ENCODE results near the gene ATP5F1A. TPM values are rescaled to one million over a fixed set of nuclear protein-coding genes. Genes with fewer than 3 reads are reported as not detected.

Gene ATP5F1A
- total and polyA plus RNA-seq, 4 donors = 175 to 389 (median 293) TPM

DNA sequence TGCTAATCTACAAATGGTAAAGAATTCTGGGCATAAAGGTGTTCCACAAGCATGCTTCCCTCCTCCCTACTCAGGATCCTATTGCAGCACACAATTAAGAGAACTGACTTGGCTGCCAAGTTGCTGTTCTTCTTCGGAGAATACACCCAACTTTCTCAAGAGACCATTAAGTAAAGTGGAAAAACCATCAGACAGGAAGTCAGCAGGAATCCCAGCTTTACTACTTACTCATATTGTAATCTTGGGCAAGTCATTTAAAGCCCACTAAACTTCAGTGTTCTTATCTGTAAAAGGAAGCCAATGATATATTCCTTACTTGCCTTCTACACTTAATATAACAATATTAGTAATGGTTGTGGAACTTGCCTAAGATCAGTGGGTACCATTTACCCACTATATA lies 63.9 kb downstream of the ATP5F1A start:
- H3K27ac ChIP-seq (ENCODE audit: low read depth in 1 of 2, low read length in 1 of 2) = no peak overlapping the region
- no peak overlapping the region for H3K9ac ChIP-seq (ENCODE audit: insufficient read depth in 1 of 2, low read length in 2 of 2)
- H3K9me3 ChIP-seq (ENCODE audit: control insufficient read depth in 4 of 4, insufficient read depth in 3 of 4, low read length in 3 of 4) = peaks cover 0 to 3% (median 0%) of the 10 kb centered on the region in 4 donors
- TF ChIP-seq, protein P1, sequence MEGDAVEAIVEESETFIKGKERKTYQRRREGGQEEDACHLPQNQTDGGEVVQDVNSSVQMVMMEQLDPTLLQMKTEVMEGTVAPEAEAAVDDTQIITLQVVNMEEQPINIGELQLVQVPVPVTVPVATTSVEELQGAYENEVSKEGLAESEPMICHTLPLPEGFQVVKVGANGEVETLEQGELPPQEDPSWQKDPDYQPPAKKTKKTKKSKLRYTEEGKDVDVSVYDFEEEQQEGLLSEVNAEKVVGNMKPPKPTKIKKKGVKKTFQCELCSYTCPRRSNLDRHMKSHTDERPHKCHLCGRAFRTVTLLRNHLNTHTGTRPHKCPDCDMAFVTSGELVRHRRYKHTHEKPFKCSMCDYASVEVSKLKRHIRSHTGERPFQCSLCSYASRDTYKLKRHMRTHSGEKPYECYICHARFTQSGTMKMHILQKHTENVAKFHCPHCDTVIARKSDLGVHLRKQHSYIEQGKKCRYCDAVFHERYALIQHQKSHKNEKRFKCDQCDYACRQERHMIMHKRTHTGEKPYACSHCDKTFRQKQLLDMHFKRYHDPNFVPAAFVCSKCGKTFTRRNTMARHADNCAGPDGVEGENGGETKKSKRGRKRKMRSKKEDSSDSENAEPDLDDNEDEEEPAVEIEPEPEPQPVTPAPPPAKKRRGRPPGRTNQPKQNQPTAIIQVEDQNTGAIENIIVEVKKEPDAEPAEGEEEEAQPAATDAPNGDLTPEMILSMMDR (IDR thresholded peaks at IDR 0.05; ENCODE audit: control extremely low read depth, extremely low read depth) = no peak
- DNase-seq (no peak), ATAC-seq (ENCODE audit: insufficient read depth, low FRiP score) (peak; percentile 34)
- no peaks in the 10 kb centered on the region for H3K27me3 ChIP-seq (ENCODE audit: control insufficient read depth in 3 of 3, insufficient read depth in 3 of 3, low read length in 2 of 3)
- H3K4me1 ChIP-seq (ENCODE audit: control insufficient read depth in 5 of 5, insufficient read depth in 5 of 5, low read length in 5 of 5) = peaks cover 0 to 5% (median 0%) of the 10 kb centered on the region in 5 donors
- H3K4me3 ChIP-seq = no peak overlapping the region
- WGBS, 2 donors = 8 to 32% methylated on average over 1 of the region's 1 CpG
- no peaks in the 10 kb centered on the region for H3K36me3 ChIP-seq (ENCODE audit: control insufficient read depth in 4 of 4, insufficient read depth in 4 of 4, low read length in 4 of 4)

DNA sequence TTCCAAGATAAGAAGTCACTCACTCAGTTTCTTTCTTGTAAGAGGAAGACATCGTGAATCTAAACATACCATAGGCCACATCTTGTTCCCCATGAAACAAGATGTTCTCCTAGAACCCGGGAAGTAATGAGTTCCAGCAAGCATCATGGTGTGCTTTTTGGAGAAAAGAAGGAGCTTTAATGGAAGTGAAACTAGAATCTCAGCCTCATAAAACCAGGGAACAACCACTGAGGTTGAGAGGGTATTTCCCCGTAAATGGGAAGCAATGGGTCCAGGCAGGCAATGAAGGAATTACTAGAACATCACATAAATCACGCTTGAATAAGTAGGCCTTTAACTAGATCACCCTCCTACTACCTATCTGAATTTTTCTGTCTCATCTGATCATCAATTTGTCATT lies 66.4 kb downstream of the ATP5F1A start:
- ATAC-seq (ENCODE audit: insufficient read depth, low FRiP score) = no peak

More for the DNA sequence above, 66.4 kb downstream of the ATP5F1A start:
- DNase-seq = no peak
- WGBS, 2 donors = 83 to 84% methylated on average over 4 of the region's 4 CpGs
- TF ChIP-seq, protein P1 (IDR thresholded peaks at IDR 0.05; ENCODE audit: control extremely low read depth, extremely low read depth) = no peak
- H3K4me3 ChIP-seq = no peak overlapping the region
- no peaks in the 10 kb centered on the region for H3K36me3 ChIP-seq (ENCODE audit: control insufficient read depth in 4 of 4, insufficient read depth in 4 of 4, low read length in 4 of 4)
- no peak overlapping the region for H3K9ac ChIP-seq (ENCODE audit: insufficient read depth in 1 of 2, low read length in 2 of 2)
- H3K27ac ChIP-seq (ENCODE audit: low read depth in 1 of 2, low read length in 1 of 2) = no peak overlapping the region
- H3K9me3 ChIP-seq (ENCODE audit: control insufficient read depth in 4 of 4, insufficient read depth in 3 of 4, low read length in 3 of 4) = no peaks in the 10 kb centered on the region
- H3K4me1 ChIP-seq (ENCODE audit: control insufficient read depth in 5 of 5, insufficient read depth in 5 of 5, low read length in 5 of 5) = peaks cover 0 to 3% (median 0%) of the 10 kb centered on the region in 5 donors
- H3K27me3 ChIP-seq (ENCODE audit: control insufficient read depth in 3 of 3, insufficient read depth in 3 of 3, low read length in 2 of 3) = peaks cover 0 to 8% (median 8%) of the 10 kb centered on the region in 3 donors

Small RNA genes lying within 50 kb of the gene (small RNA-seq; reads per million reads assigned to genes)
- gene RNU6-1278P (ENCODE audit: low replicate concordance) (not detected), gene RNY4P37 (ENCODE audit: low replicate concordance) (not detected)

Other genes with a start within 250 kb of the ATP5F1A start
- gene EPG5, start 131.0 kb downstream of the ATP5F1A start, total RNA-seq = 10 to 100 TPM; 31.4 to 64.5 TPM
- gene EPG5, start 131.0 kb downstream of the ATP5F1A start, polyA plus RNA-seq = 10 to 100 TPM in 1 of 2 donors, 1 to 10 TPM in 1; 7.0 to 10.4 TPM
- gene PSTPIP2, start 26.0 kb downstream of the ATP5F1A start, total RNA-seq = 10 to 100 TPM; 11.2 to 14.4 TPM
- gene PSTPIP2, start 26.0 kb downstream of the ATP5F1A start, polyA plus RNA-seq = 10 to 100 TPM in 1 of 2 donors, 1 to 10 TPM in 1; 7.5 to 49.1 TPM
- gene HAUS1, start 6.1 kb upstream of the ATP5F1A start, total RNA-seq = 10 to 100 TPM; 17.2 to 23.5 TPM
- 10 to 100 TPM; 16.8 to 27.7 TPM for gene HAUS1, start 6.1 kb upstream of the ATP5F1A start, polyA plus RNA-seq